ENCODE measurements around the gene OSBPL6.
"Not testable (repeated sequence)": the region's sequence is repeated elsewhere in the genome, so short reads cannot be mapped to it uniquely, and the experiment has no call there.

Gene OSBPL6

DNA sequence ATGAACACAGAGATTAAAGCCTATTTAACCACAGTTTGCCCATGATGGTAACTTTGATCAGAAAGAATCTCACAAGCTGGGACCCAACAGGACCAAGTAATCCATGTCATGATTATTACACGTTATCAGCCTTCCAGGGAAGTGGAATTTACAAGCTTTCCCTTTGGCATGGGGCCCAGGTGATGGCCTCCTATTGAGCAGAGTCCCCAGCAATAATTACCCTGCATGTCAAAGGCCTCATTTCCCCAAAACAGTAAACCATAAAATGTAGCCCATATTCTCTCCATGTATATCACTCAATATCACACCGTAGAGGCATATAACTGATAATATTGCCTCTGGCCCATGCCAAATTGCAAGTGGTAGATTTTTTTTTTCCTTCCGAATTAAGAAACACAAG lies 217.7 kb downstream of the OSBPL6 start:
- Histone ChIP-seq H3K36me3 (ENCODE audit: insufficient read depth, low read length) (no peaks in the 10 kb centered on the region), H3K9ac (ENCODE audit: low read depth, low read length, poor library complexity, severe bottlenecking) (no peak overlapping the region), H3K79me2 (ENCODE audit: insufficient read depth, low read length) (peaks cover 29% of the 10 kb centered on the region), H2AFZ (ENCODE audit: low read length) (no peak overlapping the region), H3K9me2 (replicated peaks; ENCODE audit: low read depth, low read length) (no peaks in the 10 kb centered on the region), H3K4me2 (ENCODE audit: low read depth, low read length, poor library complexity, severe bottlenecking) (no peak overlapping the region), H3F3A (ENCODE audit: low read depth) (no peaks in the 10 kb centered on the region), H4K20me1 (ENCODE audit: insufficient read depth, low read length, poor library complexity, severe bottlenecking) (no peaks in the 10 kb centered on the region), H3K4me3 (ENCODE audit: low read length, poor library complexity, severe bottlenecking) (no peak overlapping the region), H3K9me3 (ENCODE audit: insufficient read depth, low read depth, low read length) (no peaks in the 10 kb centered on the region), H3K27me3 (ENCODE audit: insufficient read depth, low read length, poor library complexity, severe bottlenecking) (no peaks in the 10 kb centered on the region), H3K4me1 (ENCODE audit: insufficient read depth, low read length, poor library complexity, severe bottlenecking) (peaks cover 24% of the 10 kb centered on the region)
- no peak for TF ChIP-seq EZH2phosphoT487 (IDR thresholded peaks at IDR 0.05; ENCODE audit: borderline replicate concordance)
- TF ChIP-seq, protein P1, sequence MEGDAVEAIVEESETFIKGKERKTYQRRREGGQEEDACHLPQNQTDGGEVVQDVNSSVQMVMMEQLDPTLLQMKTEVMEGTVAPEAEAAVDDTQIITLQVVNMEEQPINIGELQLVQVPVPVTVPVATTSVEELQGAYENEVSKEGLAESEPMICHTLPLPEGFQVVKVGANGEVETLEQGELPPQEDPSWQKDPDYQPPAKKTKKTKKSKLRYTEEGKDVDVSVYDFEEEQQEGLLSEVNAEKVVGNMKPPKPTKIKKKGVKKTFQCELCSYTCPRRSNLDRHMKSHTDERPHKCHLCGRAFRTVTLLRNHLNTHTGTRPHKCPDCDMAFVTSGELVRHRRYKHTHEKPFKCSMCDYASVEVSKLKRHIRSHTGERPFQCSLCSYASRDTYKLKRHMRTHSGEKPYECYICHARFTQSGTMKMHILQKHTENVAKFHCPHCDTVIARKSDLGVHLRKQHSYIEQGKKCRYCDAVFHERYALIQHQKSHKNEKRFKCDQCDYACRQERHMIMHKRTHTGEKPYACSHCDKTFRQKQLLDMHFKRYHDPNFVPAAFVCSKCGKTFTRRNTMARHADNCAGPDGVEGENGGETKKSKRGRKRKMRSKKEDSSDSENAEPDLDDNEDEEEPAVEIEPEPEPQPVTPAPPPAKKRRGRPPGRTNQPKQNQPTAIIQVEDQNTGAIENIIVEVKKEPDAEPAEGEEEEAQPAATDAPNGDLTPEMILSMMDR (conservative IDR thresholded peaks at IDR 0.05; ENCODE audit: low read length) = no peak

- Histone ChIP-seq H3K4me1 (ENCODE audit: insufficient read depth, low read length, poor library complexity, severe bottlenecking) (peaks cover 24% of the 10 kb centered on the region), H3K4me3 (ENCODE audit: low read length, poor library complexity, severe bottlenecking) (peak overlapping the region; percentile 86), H3K79me2 (ENCODE audit: insufficient read depth, low read length) (peaks cover 33% of the 10 kb centered on the region), H3K4me2 (ENCODE audit: low read depth, low read length, poor library complexity, severe bottlenecking) (peak overlapping the region; percentile 83)
- not testable (repeated sequence) for H3K27me3 ChIP-seq (ENCODE audit: insufficient read depth, low read length, poor library complexity, severe bottlenecking); H4K20me1 ChIP-seq (ENCODE audit: insufficient read depth, low read length, poor library complexity, severe bottlenecking); H2AFZ ChIP-seq (ENCODE audit: low read length); H3K9me2 ChIP-seq (replicated peaks; ENCODE audit: low read depth, low read length); H3K36me3 ChIP-seq (ENCODE audit: insufficient read depth, low read length); H3K9ac ChIP-seq (ENCODE audit: low read depth, low read length, poor library complexity, severe bottlenecking); H3K9me3 ChIP-seq (ENCODE audit: insufficient read depth, low read depth, low read length); H3F3A ChIP-seq (ENCODE audit: low read depth)
Observed at GRCh38 chr2:178412453-178412852, 218.1 kb downstream of the OSBPL6 start.

GRCh38 chr2:178413472-178414265 lies 219.4 kb downstream of the OSBPL6 start:
- H4K20me1 ChIP-seq (ENCODE audit: insufficient read depth, low read length, poor library complexity, severe bottlenecking) = no peaks in the 10 kb centered on the region
- no peaks in the 10 kb centered on the region for H3K27me3 ChIP-seq (ENCODE audit: insufficient read depth, low read length, poor library complexity, severe bottlenecking)
- H3K9me3 ChIP-seq (ENCODE audit: insufficient read depth, low read depth, low read length) = no peaks in the 10 kb centered on the region
- no peaks in the 10 kb centered on the region for H3F3A ChIP-seq (ENCODE audit: low read depth)
- H3K4me2 ChIP-seq (ENCODE audit: low read depth, low read length, poor library complexity, severe bottlenecking) = peak overlapping the region; percentile 83
- peak overlapping the region; percentile 86 for H3K4me3 ChIP-seq (ENCODE audit: low read length, poor library complexity, severe bottlenecking)
- H3K9me2 ChIP-seq (replicated peaks; ENCODE audit: low read depth, low read length) = no peaks in the 10 kb centered on the region
- no peak for TF ChIP-seq EZH2phosphoT487 (IDR thresholded peaks at IDR 0.05; ENCODE audit: borderline replicate concordance)
- TF ChIP-seq, protein P1 (conservative IDR thresholded peaks at IDR 0.05; ENCODE audit: low read length) = no peak
- H2AFZ ChIP-seq (ENCODE audit: low read length) = peak overlapping the region; percentile 84
- H3K79me2 ChIP-seq (ENCODE audit: insufficient read depth, low read length) = peaks cover 41% of the 10 kb centered on the region
- no peaks in the 10 kb centered on the region for H3K36me3 ChIP-seq (ENCODE audit: insufficient read depth, low read length)
- H3K4me1 ChIP-seq (ENCODE audit: insufficient read depth, low read length, poor library complexity, severe bottlenecking) = peaks cover 27% of the 10 kb centered on the region
- H3K9ac ChIP-seq (ENCODE audit: low read depth, low read length, poor library complexity, severe bottlenecking) = peak overlapping the region; percentile 93
